ENCODE measurements around the gene SERPINB11.
"Not testable (repeated sequence)": the region's sequence is repeated elsewhere in the genome, so short reads cannot be mapped to it uniquely, and the experiment has no call there.

The SERPINB11 gene

DNA sequence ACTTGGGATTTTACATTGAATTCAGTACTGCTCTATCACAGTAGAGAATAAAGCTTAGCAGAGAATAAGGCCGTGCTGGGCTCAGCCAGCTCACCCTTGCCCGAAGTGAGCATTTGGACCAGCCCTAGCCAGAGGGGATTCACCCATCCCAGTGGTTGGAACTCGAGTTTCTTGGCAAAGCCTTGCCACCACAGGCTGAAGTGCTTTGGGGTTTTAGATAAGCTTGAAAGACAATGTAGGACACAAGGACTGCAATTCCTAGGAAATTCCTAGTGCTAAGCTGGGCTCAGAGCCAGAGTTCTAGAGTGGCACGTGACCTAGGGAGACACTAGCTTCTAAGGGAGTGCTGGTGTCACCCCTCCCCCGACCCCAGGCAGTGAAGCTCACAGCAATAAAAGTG, 28.0 kb downstream of the SERPINB11 start:
- no peak for DNase-seq (ENCODE audit: low read depth in 3 of 3)

DNA sequence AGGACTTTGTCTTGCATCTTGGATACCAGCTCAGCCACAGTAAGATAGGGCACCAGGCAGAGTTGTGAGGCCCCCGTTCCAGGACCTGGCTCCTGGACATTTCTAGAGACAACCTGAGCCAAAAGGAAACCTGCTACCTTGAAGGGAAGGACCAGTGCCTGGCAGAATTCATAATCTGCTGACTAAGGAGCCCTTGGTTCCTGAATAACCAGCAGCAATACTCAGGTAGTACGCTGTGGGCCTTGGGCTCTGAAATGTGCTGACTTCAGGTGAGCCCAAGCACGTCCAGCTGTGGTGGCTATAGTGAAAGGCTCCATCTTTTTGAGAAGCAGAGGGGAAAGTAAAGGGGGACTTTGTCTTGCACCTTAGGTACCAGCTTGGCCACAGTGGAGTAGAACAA, 28.5 kb downstream of the SERPINB11 start:
- DNase-seq (ENCODE audit: low read depth in 3 of 3): no peak

DNA sequence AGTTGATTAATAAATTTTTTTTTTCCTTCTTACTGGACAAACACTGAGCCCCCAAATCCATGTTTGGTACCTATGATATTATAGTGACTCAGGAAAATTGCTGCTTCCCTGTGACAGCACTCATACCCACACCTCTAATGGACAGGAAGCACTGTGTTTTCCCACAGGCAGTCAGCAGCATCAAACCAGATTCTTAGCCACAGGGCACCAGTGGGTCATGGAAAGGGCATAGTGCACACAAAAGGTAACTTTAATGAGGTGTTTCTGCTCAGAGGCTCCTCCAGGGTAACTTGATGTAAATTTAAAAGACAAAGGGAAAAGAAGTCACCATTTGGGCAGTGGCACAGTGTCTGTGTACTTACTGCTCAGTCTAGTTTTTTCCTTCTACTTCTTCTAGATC, 34.1 kb downstream of the SERPINB11 start:
- no peak for DNase-seq (ENCODE audit: low read depth in 3 of 3)

DNA sequence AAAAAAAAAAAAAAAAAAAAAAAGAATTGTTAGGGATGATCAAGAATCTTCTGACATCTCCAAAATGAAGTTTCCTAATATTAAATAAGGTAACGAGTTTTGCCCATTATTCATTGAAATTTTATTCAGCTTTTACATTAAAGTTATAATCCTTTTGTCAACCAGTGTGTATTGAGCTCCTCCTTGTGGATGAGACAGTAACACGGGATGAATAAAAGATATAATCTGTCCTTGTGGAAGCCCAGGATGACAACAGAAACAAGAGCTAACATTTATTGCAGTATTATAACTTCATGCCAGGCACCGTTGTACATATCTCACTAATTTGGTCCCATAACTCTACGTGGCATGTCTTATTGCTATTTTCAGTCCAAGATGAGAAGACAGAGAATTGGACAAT, 39.0 kb downstream of the SERPINB11 start:
- DNase-seq (ENCODE audit: low read depth in 3 of 3): no peak

DNA sequence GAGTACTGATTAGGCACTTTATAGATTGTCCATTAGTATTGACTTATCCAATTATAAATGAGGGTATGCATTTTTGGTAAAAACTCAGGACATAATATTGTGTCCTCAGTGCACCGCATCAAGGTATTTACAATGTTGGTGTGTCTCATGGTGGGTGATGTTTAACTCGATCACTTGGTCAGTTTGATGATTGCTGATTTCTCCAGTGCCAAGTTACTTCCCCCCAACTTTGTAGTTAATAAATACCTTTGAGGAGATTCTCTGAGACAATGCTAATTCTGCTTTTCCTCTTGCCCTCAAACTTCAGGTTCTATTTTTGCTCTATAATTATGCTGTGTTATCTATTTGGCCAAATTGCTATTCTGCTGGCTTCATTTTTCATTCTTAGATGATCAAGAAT, 44.2 kb downstream of the SERPINB11 start:
- DNase-seq (ENCODE audit: low read depth in 3 of 3): no peak

DNA sequence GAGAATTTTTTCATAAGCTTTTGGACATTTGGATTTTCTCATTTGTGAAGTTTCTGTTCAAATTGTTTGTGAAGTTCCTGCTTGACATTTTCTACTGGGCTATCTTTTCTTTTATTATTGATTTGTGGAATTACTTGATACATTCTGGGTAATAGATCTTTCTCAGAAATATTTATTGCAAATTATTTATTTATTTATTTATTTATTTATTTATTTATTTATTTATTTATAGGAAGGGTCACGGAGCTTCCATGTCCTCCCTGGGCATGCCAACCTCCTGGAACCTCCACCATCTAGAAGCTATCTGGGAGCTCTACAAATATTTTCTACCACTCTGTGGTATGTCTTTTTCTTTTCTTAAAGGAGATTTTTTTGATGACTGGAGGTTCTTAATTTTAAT, 46.7 kb downstream of the SERPINB11 start:
- DNase-seq (ENCODE audit: low read depth in 3 of 3): no peak

DNA sequence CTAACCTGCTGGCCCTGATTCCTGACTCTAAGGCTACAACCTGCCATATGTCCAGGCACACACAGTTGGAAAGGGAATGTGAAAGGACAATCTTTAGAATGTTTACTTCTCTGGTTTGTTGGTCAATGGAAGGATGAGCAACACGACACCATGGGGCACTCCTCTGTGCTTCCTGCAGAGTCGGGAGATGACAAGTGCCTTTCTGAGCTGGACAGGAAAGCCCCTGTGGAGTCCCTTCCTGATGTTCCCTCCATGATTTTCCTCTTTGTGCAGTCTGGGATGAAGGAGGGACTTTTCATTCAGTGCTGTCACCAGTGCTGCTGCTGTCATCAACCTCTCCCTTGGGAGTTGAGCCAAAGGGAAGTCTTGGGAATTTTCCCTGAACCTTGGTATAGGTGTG, 49.9 kb downstream of the SERPINB11 start:
- no peak for DNase-seq (ENCODE audit: low read depth in 3 of 3)

DNA sequence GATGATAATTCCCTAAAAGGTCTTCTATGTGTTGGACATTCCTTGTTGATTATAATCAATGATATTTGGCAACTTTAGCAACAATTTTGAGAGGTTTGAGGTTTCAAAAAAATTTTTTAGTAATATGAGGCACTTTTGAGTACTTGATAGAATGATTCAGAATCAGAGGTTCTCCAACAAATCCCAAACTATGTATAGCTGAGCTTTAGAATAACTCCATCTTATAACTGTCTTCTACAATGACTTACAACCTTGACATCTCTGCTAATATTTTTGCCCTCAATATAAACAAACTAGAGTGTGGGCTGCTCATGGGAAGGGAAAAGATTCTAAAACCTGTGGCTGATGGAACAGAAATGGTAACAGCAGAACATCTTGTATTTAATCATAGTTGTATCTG, 50.9 kb downstream of the SERPINB11 start:
- no peak for DNase-seq (ENCODE audit: low read depth in 3 of 3)

DNA sequence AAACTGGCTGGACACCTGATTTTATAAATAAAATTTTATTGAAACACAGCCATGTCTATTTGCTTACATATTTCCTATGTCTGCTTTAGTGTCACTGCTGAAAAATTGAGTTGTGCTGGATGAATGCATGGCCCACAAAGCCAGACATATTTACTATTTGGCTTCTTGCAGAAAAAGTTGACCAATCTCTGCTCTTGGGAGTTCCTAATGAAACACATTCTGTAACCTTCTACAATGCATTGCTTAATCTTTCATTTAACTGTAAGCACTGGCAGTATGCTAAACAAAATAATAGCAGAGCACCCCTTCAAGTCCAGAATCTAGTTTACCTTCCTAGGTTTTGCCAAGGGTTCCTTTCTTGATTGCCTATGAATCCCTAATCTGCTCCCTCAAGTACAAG, 54.8 kb downstream of the SERPINB11 start:
- DNase-seq (ENCODE audit: low read depth in 3 of 3): no peak

DNA sequence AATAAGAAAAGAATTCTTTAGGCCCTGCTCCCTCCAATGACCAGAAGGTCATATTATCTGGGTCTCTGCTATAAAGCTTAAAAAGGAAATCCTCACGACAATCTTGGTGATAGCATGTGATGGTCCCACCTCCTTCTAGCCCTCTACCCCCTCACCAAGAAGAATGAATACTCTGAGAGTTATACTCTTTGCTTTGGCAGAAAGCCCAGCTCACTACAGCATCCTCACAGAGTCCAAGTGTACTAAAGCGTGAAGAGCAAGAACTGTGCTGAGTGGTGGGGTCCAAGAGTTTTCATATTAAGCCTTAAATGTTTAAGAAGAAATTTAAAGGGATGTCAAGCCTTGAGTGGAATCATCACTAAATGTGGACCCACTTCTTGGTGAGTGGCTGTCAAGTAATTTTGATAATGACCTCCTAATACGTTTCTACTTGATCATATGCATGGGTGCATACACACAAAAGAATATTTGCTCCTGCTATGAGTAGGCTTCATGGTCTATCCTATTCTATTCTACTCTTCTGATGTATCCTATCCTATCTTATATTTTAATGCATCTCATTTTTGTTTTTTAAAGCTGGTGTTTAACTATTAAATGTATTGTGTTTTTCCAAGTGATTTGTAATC, 56.0 kb downstream of the SERPINB11 start:
- no peak for DNase-seq (ENCODE audit: low read depth in 3 of 3)

DNA sequence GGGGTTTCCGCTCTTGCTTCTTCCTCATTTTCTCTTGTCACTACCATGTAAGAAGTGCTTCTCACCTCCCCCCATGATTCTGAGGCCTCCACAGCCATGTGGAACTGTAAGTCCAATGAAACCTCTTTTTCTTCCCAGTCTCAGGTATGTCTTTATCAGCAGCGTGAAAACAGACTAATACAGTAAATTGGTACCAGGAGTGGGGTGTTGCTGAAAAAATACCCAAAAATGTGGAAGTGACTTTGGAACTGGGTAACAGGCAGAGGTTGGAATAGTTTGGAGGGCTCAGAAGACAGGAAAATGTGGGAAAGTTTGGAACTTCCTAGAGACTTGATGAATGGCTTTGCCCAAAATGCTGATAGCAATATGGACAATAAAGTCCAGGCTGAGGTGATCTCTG, 57.0 kb downstream of the SERPINB11 start:
- not testable (repeated sequence) for DNase-seq (ENCODE audit: low read depth in 3 of 3)

DNA sequence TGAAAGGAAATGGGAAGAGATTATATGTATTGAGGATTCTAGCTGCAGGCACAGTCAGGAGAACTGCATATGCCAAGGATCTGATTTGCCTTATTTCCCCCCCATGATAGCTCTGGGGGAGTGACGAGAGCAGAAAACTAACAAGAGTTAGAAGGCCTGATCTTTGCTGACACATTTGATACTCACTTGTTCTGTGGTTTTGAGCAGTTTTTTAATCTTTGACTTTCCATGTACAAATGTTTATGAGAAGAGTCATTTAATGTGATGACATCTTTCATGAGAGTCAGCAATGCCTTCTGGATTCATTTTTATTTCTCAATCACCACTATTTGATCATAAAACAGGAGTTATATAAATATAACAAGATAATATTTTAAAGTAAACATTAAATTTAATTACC, 59.8 kb downstream of the SERPINB11 start:
- DNase-seq (ENCODE audit: low read depth in 3 of 3): no peak

DNA sequence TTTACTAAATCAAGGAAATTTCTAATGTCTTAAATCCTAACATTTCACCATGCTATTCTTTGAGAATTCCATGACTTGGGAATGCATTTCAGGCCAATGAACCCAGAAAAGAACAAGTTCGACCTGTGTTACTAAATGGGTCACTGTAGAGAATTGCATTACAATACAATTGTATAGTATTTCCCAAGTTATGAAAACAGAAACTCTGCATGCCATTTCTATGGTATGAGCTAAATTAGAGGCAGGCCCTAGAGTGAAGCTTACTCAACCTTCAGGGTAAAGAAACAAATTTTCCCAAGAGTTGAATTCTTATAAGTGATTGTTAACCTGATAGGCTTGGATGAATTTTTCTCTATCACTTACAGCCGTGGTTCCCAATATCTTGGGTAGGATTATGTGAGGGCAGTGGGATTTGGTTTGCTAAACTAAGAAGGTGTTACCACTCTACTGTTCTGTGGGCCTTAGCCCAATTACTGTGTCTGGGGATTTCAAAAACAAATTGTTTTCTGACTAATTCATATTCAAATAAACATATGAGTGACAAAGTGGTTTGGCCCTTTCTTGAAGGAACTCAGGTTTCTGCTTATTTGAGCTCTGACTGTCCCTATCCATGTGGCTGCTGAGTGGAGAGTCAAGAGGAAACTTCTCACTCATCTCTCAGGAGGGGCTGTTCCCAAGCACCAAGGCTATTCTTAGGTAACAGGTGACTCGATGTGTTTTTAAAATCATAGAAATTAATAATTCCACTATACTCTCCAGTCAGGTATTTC, 61.3 kb downstream of the SERPINB11 start:
- DNase-seq (ENCODE audit: low read depth in 3 of 3): no peak

DNA sequence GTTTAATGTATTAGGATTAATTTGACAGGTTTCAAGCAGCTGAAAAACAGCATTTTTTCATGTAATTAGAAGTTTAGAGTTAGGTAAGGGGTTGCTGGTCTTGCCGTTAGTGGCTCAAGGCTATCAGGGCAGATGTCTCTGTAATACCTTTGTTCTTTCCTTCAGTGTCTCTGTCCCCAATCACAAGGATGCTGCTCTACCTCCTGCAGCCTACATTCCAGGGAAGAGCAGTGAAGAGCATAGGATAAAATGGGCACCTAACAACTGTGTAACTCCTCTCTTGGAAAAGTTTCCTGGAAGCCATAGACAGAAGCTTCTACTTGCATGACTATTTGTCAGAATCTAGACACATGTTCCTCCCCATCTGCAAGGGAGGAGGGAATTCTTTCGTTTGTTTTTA, 63.1 kb downstream of the SERPINB11 start:
- DNase-seq (ENCODE audit: low read depth in 3 of 3): no peak
